IPS-20b (cell line): ENCODE results near the gene KLK1.

ENCODE experiments used
- H3K27ac ChIP-seq: one replicate; pipeline ENCODE4 v1.5.1; 2013; ENCODE audit warnings: low read length
- H3K27me3 ChIP-seq: 2 replicates; pipeline ENCODE4 v1.6.1; 2013; ENCODE audit warnings: mild to moderate bottlenecking, low read length, inconsistent platforms; ENCODE audit not compliant: insufficient read depth
- H3K36me3 ChIP-seq: 2 replicates; pipeline ENCODE4 v1.6.1; 2013; ENCODE audit warnings: low read depth, mild to moderate bottlenecking, inconsistent platforms, low read length, moderate library complexity; ENCODE audit not compliant: insufficient read depth
- H3K4me1 ChIP-seq: 2 replicates; pipeline ENCODE4 v1.6.1; 2013; ENCODE audit warnings: mild to moderate bottlenecking, control low read depth, inconsistent platforms, low read length, moderate library complexity; ENCODE audit not compliant: insufficient read depth
- H3K4me3 ChIP-seq: 2 replicates; pipeline ENCODE4 v1.5.1; 2013; ENCODE audit warnings: mild to moderate bottlenecking, low read length, inconsistent platforms
- H3K9ac ChIP-seq: 2 replicates; pipeline ENCODE4 v1.6.1; 2013; ENCODE audit warnings: low read depth, mild to moderate bottlenecking, inconsistent platforms, low read length, moderate library complexity
- H3K9me3 ChIP-seq: 2 replicates; pipeline ENCODE4 v1.6.1; 2013; ENCODE audit warnings: mild to moderate bottlenecking, low read depth, low read length, inconsistent platforms; ENCODE audit not compliant: insufficient read depth

KLK1 gene

GRCh38 chr19:50823389-50824042 lies at the start of gene KLK1:
Gene KLK1 (minus strand): TSS chr19:50823787. CDS start chr19:50823748, 39 bp downstream.
- Histone ChIP-seq H3K27me3 (peaks cover 42% of the 10 kb centered on the region), H3K27ac (no peak within 1 kb of the TSS), H3K9me3 (peaks cover 4% of the 10 kb centered on the region), H3K36me3 (no peaks in the 10 kb centered on the region), H3K4me3 (no peak within 1 kb of the TSS), H3K9ac (no peak within 1 kb of the TSS), H3K4me1 (peaks cover 3% of the 10 kb centered on the region; the same call in 1 of the 2 replicates)

DNA sequence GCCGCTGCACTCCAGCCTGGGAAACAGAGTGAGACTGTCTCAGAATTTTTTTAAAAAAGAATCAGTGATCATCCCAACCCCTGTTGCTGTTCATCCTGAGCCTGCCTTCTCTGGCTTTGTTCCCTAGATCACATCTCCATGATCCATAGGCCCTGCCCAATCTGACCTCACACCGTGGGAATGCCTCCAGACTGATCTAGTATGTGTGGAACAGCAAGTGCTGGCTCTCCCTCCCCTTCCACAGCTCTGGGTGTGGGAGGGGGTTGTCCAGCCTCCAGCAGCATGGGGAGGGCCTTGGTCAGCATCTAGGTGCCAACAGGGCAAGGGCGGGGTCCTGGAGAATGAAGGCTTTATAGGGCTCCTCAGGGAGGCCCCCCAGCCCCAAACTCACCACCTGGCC lies 49.5 kb upstream of the KLK1 start, which contains the start of gene KLK2:
KLK2 (plus strand) TSS at position 384 of the 400 bp plus-strand sequence. CDS start 35 bp downstream, outside the sequence.
- no peak within 1 kb of the TSS for H3K4me3 ChIP-seq
- H3K9me3 ChIP-seq = peaks cover 36% of the 10 kb centered on the region
- no peaks in the 10 kb centered on the region for H3K36me3 ChIP-seq
- no peak within 1 kb of the TSS for H3K27ac ChIP-seq
- no peaks in the 10 kb centered on the region for H3K4me1 ChIP-seq
- no peaks in the 10 kb centered on the region for H3K27me3 ChIP-seq
- no peak within 1 kb of the TSS for H3K9ac ChIP-seq

DNA sequence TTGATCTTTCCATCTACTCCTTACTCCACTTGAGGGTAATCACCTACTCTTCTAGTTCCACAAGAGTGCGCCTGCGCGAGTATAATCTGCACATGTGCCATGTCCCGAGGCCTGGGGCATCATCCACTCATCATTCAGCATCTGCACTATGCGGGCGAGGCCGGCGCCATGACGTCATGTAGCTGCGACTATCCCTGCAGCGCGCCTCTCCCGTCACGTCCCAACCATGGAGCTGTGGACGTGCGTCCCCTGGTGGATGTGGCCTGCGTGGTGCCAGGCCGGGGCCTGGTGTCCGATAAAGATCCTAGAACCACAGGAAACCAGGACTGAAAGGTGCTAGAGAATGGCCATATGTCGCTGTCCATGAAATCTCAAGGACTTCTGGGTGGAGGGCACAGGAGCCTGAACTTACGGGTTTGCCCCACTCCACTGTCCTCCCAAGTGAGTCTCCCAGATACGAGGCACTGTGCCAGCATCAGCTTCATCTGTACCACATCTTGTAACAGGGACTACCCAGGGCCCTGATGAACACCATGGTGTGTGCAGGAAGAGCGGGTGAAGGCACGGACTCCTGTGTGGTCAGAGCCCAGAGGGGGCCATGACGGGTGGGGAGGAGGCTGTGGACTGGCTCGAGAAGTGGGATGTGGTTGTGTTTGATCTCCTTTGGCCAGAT lies 47.0 kb upstream of the KLK1 start:
- Histone ChIP-seq H3K9me3 (peaks cover 47% of the 10 kb centered on the region), H3K9ac (no peak overlapping the region), H3K27me3 (no peaks in the 10 kb centered on the region), H3K4me3 (no peak overlapping the region), H3K4me1 (no peaks in the 10 kb centered on the region), H3K36me3 (no peaks in the 10 kb centered on the region), H3K27ac (no peak overlapping the region)

DNA sequence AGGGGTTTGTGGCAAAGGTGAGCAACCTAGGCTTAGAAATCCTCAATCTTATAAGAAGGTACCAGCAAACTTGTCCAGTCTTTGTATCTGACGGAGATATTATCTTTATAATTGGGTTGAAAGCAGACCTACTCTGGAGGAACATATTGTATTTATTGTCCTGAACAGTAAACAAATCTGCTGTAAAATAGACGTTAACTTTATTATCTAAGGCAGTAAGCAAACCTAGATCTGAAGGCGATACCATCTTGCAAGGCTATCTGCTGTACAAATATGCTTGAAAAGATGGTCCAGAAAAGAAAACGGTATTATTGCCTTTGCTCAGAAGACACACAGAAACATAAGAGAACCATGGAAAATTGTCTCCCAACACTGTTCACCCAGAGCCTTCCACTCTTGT lies 45.9 kb upstream of the KLK1 start:
- Histone ChIP-seq H3K4me3 (no peak overlapping the region), H3K4me1 (no peaks in the 10 kb centered on the region), H3K27ac (no peak overlapping the region), H3K36me3 (no peaks in the 10 kb centered on the region), H3K9me3 (peaks cover 40% of the 10 kb centered on the region), H3K9ac (no peak overlapping the region), H3K27me3 (no peaks in the 10 kb centered on the region)

GRCh38 chr19:50861496-50862286 lies 38.1 kb upstream of the KLK1 start:
- Histone ChIP-seq H3K27ac (no peak overlapping the region), H3K9me3 (peaks cover 38% of the 10 kb centered on the region), H3K27me3 (no peaks in the 10 kb centered on the region; the same call in 1 of the 2 replicates), H3K4me1 (no peaks in the 10 kb centered on the region), H3K9ac (no peak overlapping the region), H3K36me3 (no peaks in the 10 kb centered on the region), H3K4me3 (no peak overlapping the region)

GRCh38 chr19:50861010-50861409 lies 37.4 kb upstream of the KLK1 start:
- peaks cover 36% of the 10 kb centered on the region for H3K9me3 ChIP-seq
- no peaks in the 10 kb centered on the region for H3K4me1 ChIP-seq
- no peak overlapping the region for H3K4me3 ChIP-seq
- no peak overlapping the region for H3K27ac ChIP-seq
- no peaks in the 10 kb centered on the region; the same call in 1 of the 2 replicates for H3K27me3 ChIP-seq
- H3K9ac ChIP-seq = no peak overlapping the region
- H3K36me3 ChIP-seq = no peaks in the 10 kb centered on the region

DNA sequence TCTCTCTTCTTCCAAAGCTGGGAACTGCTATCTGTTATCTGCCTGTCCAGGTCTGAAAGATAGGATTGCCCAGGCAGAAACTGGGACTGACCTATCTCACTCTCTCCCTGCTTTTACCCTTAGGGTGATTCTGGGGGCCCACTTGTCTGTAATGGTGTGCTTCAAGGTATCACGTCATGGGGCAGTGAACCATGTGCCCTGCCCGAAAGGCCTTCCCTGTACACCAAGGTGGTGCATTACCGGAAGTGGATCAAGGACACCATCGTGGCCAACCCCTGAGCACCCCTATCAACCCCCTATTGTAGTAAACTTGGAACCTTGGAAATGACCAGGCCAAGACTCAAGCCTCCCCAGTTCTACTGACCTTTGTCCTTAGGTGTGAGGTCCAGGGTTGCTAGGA lies 36.3 kb upstream of the KLK1 start:
- H3K4me1 ChIP-seq = no peaks in the 10 kb centered on the region
- no peaks in the 10 kb centered on the region for H3K36me3 ChIP-seq
- peaks cover 36% of the 10 kb centered on the region for H3K9me3 ChIP-seq
- no peaks in the 10 kb centered on the region; the same call in 1 of the 2 replicates for H3K27me3 ChIP-seq
- H3K9ac ChIP-seq = no peak overlapping the region
- no peak overlapping the region for H3K27ac ChIP-seq
- no peak overlapping the region for H3K4me3 ChIP-seq

DNA sequence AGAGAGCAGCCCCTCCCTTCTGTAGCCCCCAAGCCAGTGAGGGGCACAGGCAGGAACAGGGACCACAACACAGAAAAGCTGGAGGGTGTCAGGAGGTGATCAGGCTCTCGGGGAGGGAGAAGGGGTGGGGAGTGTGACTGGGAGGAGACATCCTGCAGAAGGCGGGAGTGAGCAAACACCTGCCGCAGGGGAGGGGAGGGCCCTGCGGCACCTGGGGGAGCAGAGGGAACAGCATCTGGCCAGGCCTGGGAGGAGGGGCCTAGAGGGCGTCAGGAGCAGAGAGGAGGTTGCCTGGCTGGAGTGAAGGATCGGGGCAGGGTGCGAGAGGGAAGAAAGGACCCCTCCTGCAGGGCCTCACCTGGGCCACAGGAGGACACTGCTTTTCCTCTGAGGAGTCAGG lies 35.3 kb upstream of the KLK1 start:
- H3K9ac ChIP-seq = no peak overlapping the region
- no peaks in the 10 kb centered on the region for H3K4me1 ChIP-seq
- no peak overlapping the region for H3K4me3 ChIP-seq
- peaks cover 36% of the 10 kb centered on the region for H3K9me3 ChIP-seq
- H3K27ac ChIP-seq = no peak overlapping the region
- H3K36me3 ChIP-seq = no peaks in the 10 kb centered on the region
- H3K27me3 ChIP-seq = no peaks in the 10 kb centered on the region; the same call in 1 of the 2 replicates

DNA sequence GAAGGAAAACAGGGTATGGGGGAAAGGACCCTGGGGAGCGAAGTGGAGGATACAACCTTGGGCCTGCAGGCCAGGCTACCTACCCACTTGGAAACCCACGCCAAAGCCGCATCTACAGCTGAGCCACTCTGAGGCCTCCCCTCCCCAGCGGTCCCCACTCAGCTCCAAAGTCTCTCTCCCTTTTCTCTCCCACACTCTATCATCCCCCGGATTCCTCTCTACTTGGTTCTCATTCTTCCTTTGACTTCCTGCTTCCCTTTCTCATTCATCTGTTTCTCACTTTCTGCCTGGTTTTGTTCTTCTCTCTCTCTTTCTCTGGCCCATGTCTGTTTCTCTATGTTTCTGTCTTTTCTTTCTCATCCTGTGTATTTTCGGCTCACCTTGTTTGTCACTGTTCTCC lies 33.8 kb upstream of the KLK1 start:
- Histone ChIP-seq H3K9me3 (peaks cover 40% of the 10 kb centered on the region), H3K4me1 (no peaks in the 10 kb centered on the region), H3K27me3 (no peaks in the 10 kb centered on the region; the same call in 1 of the 2 replicates), H3K27ac (no peak overlapping the region), H3K36me3 (no peaks in the 10 kb centered on the region), H3K9ac (no peak overlapping the region), H3K4me3 (no peak overlapping the region)

GRCh38 chr19:50854636-50855410 lies 31.2 kb upstream of the KLK1 start, which contains the start of gene KLK3:
Gene KLK3 (plus strand): TSS chr19:50854915. CDS start chr19:50854956, 41 bp downstream.
- peaks cover 32% of the 10 kb centered on the region for H3K9me3 ChIP-seq
- no peak within 1 kb of the TSS for H3K4me3 ChIP-seq
- H3K36me3 ChIP-seq = no peaks in the 10 kb centered on the region
- H3K27ac ChIP-seq = no peak within 1 kb of the TSS
- H3K9ac ChIP-seq = no peak within 1 kb of the TSS
- H3K27me3 ChIP-seq = no peaks in the 10 kb centered on the region; the same call in 1 of the 2 replicates
- H3K4me1 ChIP-seq = no peaks in the 10 kb centered on the region

- Histone ChIP-seq H3K27ac (no peak overlapping the region), H3K9ac (no peak overlapping the region), H3K9me3 (peaks cover 36% of the 10 kb centered on the region), H3K4me1 (no peaks in the 10 kb centered on the region), H3K4me3 (no peak overlapping the region), H3K36me3 (no peaks in the 10 kb centered on the region), H3K27me3 (no peaks in the 10 kb centered on the region; the same call in 1 of the 2 replicates)
These were observed 28.0 kb upstream of the KLK1 start for GRCh38 chr19:50851620-50852019.
